K562 (cell line): ENCODE measurements around the gene WASHC2C. TPM values are rescaled to one million over a fixed set of nuclear protein-coding genes. Genes with fewer than 3 reads are reported as not detected.
"Not testable (repeated sequence)": the region's sequence is repeated elsewhere in the genome, so short reads cannot be mapped to it uniquely, and the experiment has no call there.

ENCODE experiments used
- CREB3L1 ChIP-seq: fragments of 450-650 bp; IDR thresholded peaks from 2 replicates; pipeline ENCODE4 v1.6.1; 2014; ENCODE audit warnings: low read depth, mild to moderate bottlenecking, moderate library complexity, borderline replicate concordance
- CTCFL ChIP-seq: IDR thresholded peaks from 2 replicates; pipeline ENCODE4 v1.6.1; 2011; ENCODE audit warnings: borderline replicate concordance, low read depth, mild to moderate bottlenecking, moderate library complexity, low read length; ENCODE audit not compliant: insufficient read depth, poor library complexity, severe bottlenecking
- ELF1 ChIP-seq: fragments of 200-800 bp; sonication (Bioruptor generic); IDR thresholded peaks from 2 replicates; pipeline ENCODE4 v1.6.1; 2016; ENCODE audit warnings: missing genetic modification characterization, missing compliant biosample characterization
- NR2C2 ChIP-seq, 2 experiments: fragments of 200-800 bp in 1 of 2; sonication (Bioruptor generic) in 1 of 2; sonication (generic) in 1 of 2; formaldehyde crosslinking in 1 of 2; IDR thresholded peaks; 2 replicates each; pipeline versions ENCODE4 v1.6.1 to v1.8.0; 2016 to 2022; ENCODE audit warnings: mild to moderate bottlenecking in 1 of 2, missing compliant biosample characterization in 1 of 2, missing genetic modification characterization in 1 of 2, missing genetic modification reagents in 1 of 2
- PHF20 ChIP-seq: fragments of 450-650 bp; IDR thresholded peaks from 2 replicates; pipeline ENCODE4 v1.6.1; 2018; ENCODE audit not compliant: partially characterized antibody
- RBBP5 ChIP-seq: fragments of 200-600 bp; sonication (generic); IDR thresholded peaks from 2 replicates; pipeline ENCODE4 v1.6.1; 2012; ENCODE audit warnings: borderline replicate concordance, mild to moderate bottlenecking, low read length, control low read depth, inconsistent platforms; ENCODE audit not compliant: insufficient read depth, poor library complexity, severe bottlenecking
- SPI1 ChIP-seq: IDR thresholded peaks from 2 replicates; pipeline ENCODE4 v1.6.1; 2011; ENCODE audit warnings: low read depth, low read length, control low read depth, borderline replicate concordance
- USF2 ChIP-seq: sonication (generic); formaldehyde crosslinking; IDR thresholded peaks from 2 replicates; pipeline ENCODE4 v1.5.0; 2020; ENCODE audit warnings: missing genetic modification reagents
- ZBTB11 ChIP-seq, 3 experiments: fragments of 200-800 bp in 1 of 3; fragments of 250-450 bp in 1 of 3; fragments of 450-650 bp in 1 of 3; sonication (Bioruptor Pico) in 1 of 3; sonication (Bioruptor generic) in 1 of 3; formaldehyde crosslinking in 1 of 3; IDR thresholded peaks; 2 replicates each; pipeline versions ENCODE4 v1.6.1 to v1.8.0; 2016 to 2022; ENCODE audit warnings: mild to moderate bottlenecking in 2 of 3, missing genetic modification characterization in 2 of 3, missing compliant biosample characterization in 1 of 3, moderate library complexity in 1 of 3
- ZBTB17 ChIP-seq: fragments of 450-650 bp; formaldehyde crosslinking; IDR thresholded peaks from 2 replicates; pipeline ENCODE4 v1.4.0; 2020; ENCODE audit warnings: mild to moderate bottlenecking
- polyA plus RNA-seq, 8 experiments: library from polyadenylated mRNA; depleted of rRNA in 4 of 8; stranded (reverse) in 5 of 8; unstranded in 3 of 8; fragments of >200 nt; fragmentation: Nextera tagmentation in 2 of 8; fragmentation: Illumina TruSeq in 1 of 8; extraction: Ambion mirVana in 2 of 8; extraction: Trizol in 1 of 8; gene quantifications; 2 replicates each; pipeline versions ENCODE4 v1.2.1 to v1.2.3, GENCODE V29; 2011 to 2014; ENCODE audit warnings: inconsistent platforms in 1 of 8, missing spikeins in 1 of 8
- total RNA-seq, 7 experiments: library from RNA; depleted of rRNA in 6 of 7; stranded (reverse); fragments of >200 nt in 6 of 7; fragmentation: Illumina TruSeq in 2 of 7; extraction: Trizol in 2 of 7; gene quantifications; 2 replicates each; pipeline versions ENCODE4 v1.2.1 to v1.2.3, GENCODE V29; 2011 to 2021; ENCODE audit warnings: low replicate concordance in 1 of 7

Gene WASHC2C
- total and polyA plus RNA-seq, 9 of the 15 experiments (the other 6 are each of a cell fraction or from before 2014, with no cell fraction given), result 3.2 to 37.7 (median 24.1) TPM

- TF ChIP-seq SPI1 (peak; percentile 72), RBBP5 (peak; percentile 84), CREB3L1 (0 out of 2 replicates have a peak, but pooled peaks have one; percentile 17), CTCFL (peak; percentile 49), ZBTB17 (CRISPR knock-in tag) (peak; percentile 49; the same call in 1 of the 2 replicates), ZBTB11 (CRISPR knock-in tag; IDR thresholded peaks at IDR 0.05) (0 out of 6 replicates have a peak, but pooled peaks of 1 of the 3 experiments have one; percentile 47), NR2C2 (tag; IDR thresholded peaks at IDR 0.05) (peak; percentile 75), PHF20 (peak; percentile 93), ELF1 (tag) (peak; percentile 94), USF2 (CRISPR knock-in tag) (peak; percentile 96)
- not testable (repeated sequence) for TF ChIP-seq NR2C2 (CRISPR knock-in tag; IDR thresholded peaks at IDR 0.05)
Observed at GRCh38 chr10:45726703-45727420, at the start of gene WASHC2C (continued).
